BLaER1 treated with 17β-estradiol and CSF1 and Interleukin-3, amounts not matched to agents 10 nM and 100 nM (cell line): Measurements from ENCODE around the gene ARID1B.

Experiments used
- H3K27ac ChIP-seq, 11 experiments: shearing (Covaris generic); formaldehyde crosslinking; 2 replicates each; pipeline ENCODE4 v1.8.1; 2022
- H3K27me3 ChIP-seq, 11 experiments: shearing (Covaris generic); formaldehyde crosslinking; 2 replicates each; pipeline ENCODE4 v1.8.1; 2022
- H3K36me3 ChIP-seq, 11 experiments: shearing (Covaris generic); formaldehyde crosslinking; 2 replicates each; pipeline ENCODE4 v1.8.1; 2022
- H3K4me1 ChIP-seq, 10 experiments: shearing (Covaris generic); formaldehyde crosslinking; 2 replicates each; pipeline ENCODE4 v1.8.1; 2022
- H3K4me2 ChIP-seq, 11 experiments: shearing (Covaris generic); formaldehyde crosslinking; 2 replicates each; pipeline ENCODE4 v1.8.1; 2022
- H3K4me3 ChIP-seq, 10 experiments: shearing (Covaris generic); formaldehyde crosslinking; 2 replicates each; pipeline ENCODE4 v1.8.1; 2022
- H3K9ac ChIP-seq, 11 experiments: shearing (Covaris generic); formaldehyde crosslinking; 2 replicates each; pipeline ENCODE4 v1.8.1; 2022
- H3K9me3 ChIP-seq, 11 experiments: shearing (Covaris generic); formaldehyde crosslinking; replicated peaks in 1 of 11; 2 replicates each; pipeline ENCODE4 v1.8.1; 2022
- H4K20me1 ChIP-seq, 11 experiments: shearing (Covaris generic); formaldehyde crosslinking; 2 replicates each; pipeline ENCODE4 v1.8.1; 2022
- Cebpa-rat ChIP-seq, 11 experiments: shearing (Covaris generic); IDR thresholded peaks; 2 replicates each; pipeline ENCODE4 v1.8.1; 2022

Gene ARID1B

DNA sequence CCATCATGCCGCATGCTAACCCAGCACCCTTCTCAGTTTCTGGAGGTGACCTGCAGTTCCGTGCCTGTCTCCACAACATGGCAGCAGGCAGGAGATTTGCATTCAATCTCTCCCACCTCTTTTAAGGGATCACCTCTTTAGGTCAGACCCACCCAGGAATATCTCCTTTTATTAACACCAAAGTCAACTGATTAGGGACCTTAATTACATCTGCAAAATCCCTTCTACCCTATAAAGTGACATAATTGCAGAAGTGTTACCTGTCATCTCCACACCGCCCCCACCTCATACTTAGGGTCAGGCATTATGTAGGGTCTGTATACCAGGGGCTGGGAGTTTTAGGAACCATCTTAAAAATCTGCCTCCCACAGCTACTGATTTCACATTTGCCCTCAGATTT, 278.7 kb downstream of the ARID1B start:
- Histone ChIP-seq H3K4me1 (peaks cover 0 to 14% (median 8%) of the 10 kb centered on the region in 10 experiments; a peak in 15 of 20 replicates), H3K4me3 (peak overlapping the region in 1 of 10 experiments; percentile 12; a peak in 1 of 20 replicates), H3K27me3 (no peaks in the 10 kb centered on the region), H4K20me1 (peaks cover 0 to 35% (median 16%) of the 10 kb centered on the region in 11 experiments; a peak in 12 of 22 replicates), H3K9ac (no peak overlapping the region), H3K36me3 (peaks cover 14 to 53% (median 43%) of the 10 kb centered on the region in 11 experiments), H3K9me3 (peaks cover 17 to 29% (median 23%) of the 10 kb centered on the region in 11 experiments), H3K4me2 (no peak overlapping the region), H3K27ac (no peak overlapping the region)
- TF ChIP-seq Cebpa-rat (IDR thresholded peaks at IDR 0.05): no peak

DNA sequence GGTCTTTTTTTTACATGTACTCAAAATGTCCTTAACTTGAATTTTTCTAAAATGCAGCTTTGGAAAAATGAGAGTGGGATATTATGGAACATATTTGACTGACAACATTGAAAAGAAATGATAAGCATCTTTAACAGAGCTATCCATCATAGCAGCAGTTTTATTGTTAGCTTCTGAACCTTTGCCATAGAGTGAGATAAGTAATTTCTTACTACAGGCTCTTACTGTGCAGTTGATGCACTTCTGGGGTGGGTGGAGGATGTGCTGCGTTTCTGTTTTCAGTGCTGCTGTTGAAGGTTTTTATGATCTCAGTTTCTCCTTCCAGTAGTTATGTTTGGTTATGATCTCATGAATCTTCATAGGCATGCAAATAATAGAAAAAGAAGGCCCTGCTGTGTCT, 279.1 kb downstream of the ARID1B start:
- Histone ChIP-seq H3K9ac (no peak overlapping the region), H3K36me3 (peaks cover 14 to 53% (median 42%) of the 10 kb centered on the region in 11 experiments), H4K20me1 (peaks cover 0 to 33% (median 14%) of the 10 kb centered on the region in 11 experiments; a peak in 11 of 22 replicates), H3K9me3 (peaks cover 17 to 29% (median 23%) of the 10 kb centered on the region in 11 experiments), H3K4me2 (no peak overlapping the region), H3K27me3 (no peaks in the 10 kb centered on the region), H3K4me3 (no peak overlapping the region), H3K27ac (no peak overlapping the region), H3K4me1 (peaks cover 0 to 14% (median 6%) of the 10 kb centered on the region in 10 experiments; a peak in 9 of 20 replicates)
- TF ChIP-seq Cebpa-rat (IDR thresholded peaks at IDR 0.05): no peak

DNA sequence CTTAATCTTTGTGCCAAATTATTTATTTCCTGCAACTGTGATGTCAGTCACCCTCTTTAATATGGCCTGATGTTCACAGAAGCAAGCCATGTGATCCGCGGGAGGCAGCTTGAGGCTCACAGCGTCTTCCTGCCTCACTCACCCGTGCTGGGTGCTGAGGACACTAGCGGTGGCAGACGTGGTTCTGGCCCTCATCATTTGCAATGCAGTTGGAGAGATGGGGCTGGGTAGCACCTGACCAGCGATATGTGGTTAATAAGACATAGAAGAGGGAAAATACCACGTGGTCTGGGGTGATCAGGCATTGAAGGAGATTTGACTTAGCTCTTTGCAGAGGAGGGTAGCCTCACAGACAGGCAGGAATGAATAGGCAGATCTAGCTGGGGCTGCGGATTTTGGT, 281.4 kb downstream of the ARID1B start:
- H3K36me3 ChIP-seq: peaks cover 14 to 50% (median 36%) of the 10 kb centered on the region in 11 experiments
- no peaks in the 10 kb centered on the region for H3K27me3 ChIP-seq
- H3K27ac ChIP-seq: no peak overlapping the region
- peaks cover 0 to 42% (median 14%) of the 10 kb centered on the region in 11 experiments; a peak in 11 of 22 replicates for H4K20me1 ChIP-seq
- no peak for TF ChIP-seq Cebpa-rat (IDR thresholded peaks at IDR 0.05)
- H3K4me2 ChIP-seq: no peak overlapping the region
- H3K4me1 ChIP-seq: peaks cover 0 to 14% (median 6%) of the 10 kb centered on the region in 10 experiments; a peak in 9 of 20 replicates
- no peak overlapping the region for H3K4me3 ChIP-seq
- no peak overlapping the region for H3K9ac ChIP-seq
- H3K9me3 ChIP-seq: peaks cover 17 to 27% (median 23%) of the 10 kb centered on the region in 11 experiments

- Histone ChIP-seq H4K20me1 (peaks cover 0 to 53% (median 14%) of the 10 kb centered on the region in 11 experiments; a peak in 12 of 22 replicates), H3K27me3 (no peaks in the 10 kb centered on the region), H3K9ac (peak overlapping the region in 2 of 11 experiments; percentile 27 to 43; a peak in 2 of 22 replicates), H3K4me3 (no peak overlapping the region), H3K4me2 (peak overlapping the region in 2 of 11 experiments; percentile 55 to 65; a peak in 5 of 22 replicates), H3K4me1 (peaks cover 0 to 20% (median 10%) of the 10 kb centered on the region in 10 experiments; a peak in 15 of 20 replicates), H3K27ac (no peak overlapping the region), H3K9me3 (peaks cover 15 to 21% (median 17%) of the 10 kb centered on the region in 11 experiments), H3K36me3 (peaks cover 12 to 58% (median 39%) of the 10 kb centered on the region in 11 experiments)
- TF ChIP-seq Cebpa-rat (IDR thresholded peaks at IDR 0.05): no peak
Measured at GRCh38 chr6:157059781-157060180, 282.6 kb downstream of the ARID1B start.

DNA sequence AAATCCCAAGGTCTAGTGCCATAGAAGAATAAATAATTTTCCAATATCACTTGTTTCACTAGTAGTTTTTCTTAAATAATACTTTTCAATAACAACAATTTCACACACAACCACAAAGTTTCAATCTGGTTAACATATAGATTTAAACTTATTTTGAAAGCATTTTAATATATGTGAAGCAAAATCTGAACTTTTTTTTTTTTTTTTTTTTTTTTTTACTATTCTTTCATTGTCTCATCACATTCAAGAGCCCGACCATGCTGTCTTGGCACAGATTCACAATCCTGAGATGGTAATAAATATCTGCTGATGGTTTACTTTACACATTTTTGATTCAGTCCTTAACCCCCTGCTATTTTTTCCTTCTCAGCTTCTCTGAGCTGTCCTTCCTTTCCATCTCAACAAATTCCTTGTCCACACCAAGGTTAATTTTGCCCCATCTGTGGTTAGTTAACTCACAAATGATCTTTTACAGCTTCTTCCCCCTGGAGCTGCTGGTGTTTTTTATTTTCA, 283.3 kb downstream of the ARID1B start:
- peaks cover 9 to 51% (median 34%) of the 10 kb centered on the region in 11 experiments for H3K36me3 ChIP-seq
- peaks cover 1 to 27% (median 13%) of the 10 kb centered on the region in 10 experiments; a peak in 16 of 20 replicates for H3K4me1 ChIP-seq
- H3K4me2 ChIP-seq: no peak overlapping the region
- peaks cover 8 to 14% (median 10%) of the 10 kb centered on the region in 11 experiments for H3K9me3 ChIP-seq
- no peaks in the 10 kb centered on the region for H3K27me3 ChIP-seq
- H3K4me3 ChIP-seq: no peak overlapping the region
- H3K9ac ChIP-seq: no peak overlapping the region
- H3K27ac ChIP-seq: no peak overlapping the region
- peaks cover 0 to 53% (median 14%) of the 10 kb centered on the region in 11 experiments; a peak in 12 of 22 replicates for H4K20me1 ChIP-seq
- TF ChIP-seq Cebpa-rat (IDR thresholded peaks at IDR 0.05): no peak

DNA sequence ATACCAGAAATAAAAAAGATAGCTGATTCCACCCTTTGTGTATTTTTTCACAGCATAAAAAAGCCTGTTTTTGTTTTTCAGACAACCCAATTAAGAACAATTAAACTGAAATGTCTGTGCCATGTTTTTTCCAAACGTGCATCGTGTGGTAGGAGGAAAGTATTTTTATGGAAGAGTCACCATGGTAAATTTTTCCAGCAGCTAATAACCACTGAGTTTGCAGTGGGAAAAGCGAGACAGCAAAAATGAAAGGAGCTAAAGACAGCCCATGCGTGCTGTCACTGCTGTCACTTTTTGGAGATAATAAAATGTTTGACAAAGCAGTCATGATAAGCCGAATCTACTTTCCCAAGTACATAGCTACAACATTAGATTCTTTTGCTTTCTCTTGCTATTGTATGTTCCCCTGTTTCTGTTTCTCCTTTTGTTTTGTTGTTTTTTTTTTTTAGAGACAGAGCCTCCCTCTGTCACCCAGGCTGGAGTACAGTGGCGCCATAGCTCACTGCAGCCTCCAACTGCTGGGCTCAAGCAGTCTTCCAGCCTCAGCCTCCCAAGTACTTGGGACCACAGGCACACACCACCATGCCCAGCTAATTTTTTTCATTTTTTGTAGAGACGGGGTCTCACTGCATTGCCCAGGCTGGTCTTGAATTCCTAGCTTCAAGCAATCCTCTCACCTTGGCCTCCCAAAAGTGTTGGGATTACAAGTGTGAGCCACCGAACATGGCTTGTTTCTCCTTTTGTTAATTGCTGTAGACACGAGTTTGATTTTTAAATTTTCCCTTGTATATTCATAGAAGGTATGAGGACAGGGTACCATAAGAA, 284.8 kb downstream of the ARID1B start:
- H3K9me3 ChIP-seq: peaks cover 0 to under 1% (median 0%) of the 10 kb centered on the region in 11 experiments; a peak in 2 of 22 replicates
- H3K9ac ChIP-seq: no peak overlapping the region
- no peaks in the 10 kb centered on the region for H3K27me3 ChIP-seq
- H4K20me1 ChIP-seq: peaks cover 0 to 61% (median 18%) of the 10 kb centered on the region in 11 experiments; a peak in 12 of 22 replicates
- no peak overlapping the region for H3K4me3 ChIP-seq
- peaks cover 4 to 47% (median 24%) of the 10 kb centered on the region in 11 experiments; a peak in 14 of 22 replicates for H3K36me3 ChIP-seq
- H3K4me1 ChIP-seq: peaks cover 16 to 39% (median 27%) of the 10 kb centered on the region in 10 experiments
- H3K4me2 ChIP-seq: no peak overlapping the region
- no peak for TF ChIP-seq Cebpa-rat (IDR thresholded peaks at IDR 0.05)
- H3K27ac ChIP-seq: no peak overlapping the region

- no peak overlapping the region for H3K4me2 ChIP-seq
- no peak for TF ChIP-seq Cebpa-rat (IDR thresholded peaks at IDR 0.05)
- H3K4me1 ChIP-seq: peaks cover 20 to 47% (median 33%) of the 10 kb centered on the region in 10 experiments
- H3K27me3 ChIP-seq: no peaks in the 10 kb centered on the region
- peaks cover 0 to 66% (median 29%) of the 10 kb centered on the region in 11 experiments; a peak in 16 of 22 replicates for H4K20me1 ChIP-seq
- H3K9me3 ChIP-seq: no peaks in the 10 kb centered on the region; a peak in 1 of 22 replicates
- no peak overlapping the region for H3K9ac ChIP-seq
- H3K4me3 ChIP-seq: no peak overlapping the region
- H3K27ac ChIP-seq: no peak overlapping the region
- H3K36me3 ChIP-seq: peaks cover 0 to 36% (median 17%) of the 10 kb centered on the region in 11 experiments; a peak in 13 of 22 replicates
Measured at GRCh38 chr6:157063176-157063905, 286.2 kb downstream of the ARID1B start.

GRCh38 chr6:157063923-157064322, 286.7 kb downstream of the ARID1B start:
- TF ChIP-seq Cebpa-rat (IDR thresholded peaks at IDR 0.05): no peak
- H3K27ac ChIP-seq: no peak overlapping the region
- H3K4me1 ChIP-seq: peaks cover 20 to 47% (median 34%) of the 10 kb centered on the region in 10 experiments
- H3K9ac ChIP-seq: no peak overlapping the region
- peaks cover 0 to 32% (median 17%) of the 10 kb centered on the region in 11 experiments; a peak in 12 of 22 replicates for H3K36me3 ChIP-seq
- no peaks in the 10 kb centered on the region; a peak in 1 of 22 replicates for H3K9me3 ChIP-seq
- H3K4me2 ChIP-seq: no peak overlapping the region
- peaks cover 0 to 68% (median 35%) of the 10 kb centered on the region in 11 experiments; a peak in 15 of 22 replicates for H4K20me1 ChIP-seq
- H3K4me3 ChIP-seq: no peak overlapping the region
- H3K27me3 ChIP-seq: no peaks in the 10 kb centered on the region
